DOHH2 (cell line): ENCODE results near the gene SGTA.

Experiments used
- H3F3A ChIP-seq: fragments of 200-600 bp; sonication (generic), shearing (Covaris generic); 2 replicates; pipeline ENCODE4 v1.6.0; 2016; ENCODE audit warnings: antibody characterized with exemption, mild to moderate bottlenecking; ENCODE audit not compliant: control insufficient read depth, insufficient read depth
- H3K27ac ChIP-seq: fragments of 200-600 bp; sonication (generic); 2 replicates; pipeline ENCODE4 v1.5.1; 2014; ENCODE audit warnings: low read depth, mild to moderate bottlenecking, low read length, moderate library complexity
- H3K27me3 ChIP-seq: fragments of 200-600 bp; sonication (generic); 2 replicates; pipeline ENCODE4 v1.6.1; 2014; ENCODE audit warnings: mild to moderate bottlenecking, low read length, mixed read lengths; ENCODE audit not compliant: control insufficient read depth
- H3K36me3 ChIP-seq: fragments of 200-600 bp; sonication (generic); 2 replicates; pipeline ENCODE4 v1.6.1; 2014; ENCODE audit warnings: mild to moderate bottlenecking, low read length, moderate library complexity, mixed read lengths; ENCODE audit not compliant: control insufficient read depth
- H3K4me1 ChIP-seq: fragments of 200-600 bp; sonication (generic); 2 replicates; pipeline ENCODE4 v1.6.1; 2014; ENCODE audit warnings: mild to moderate bottlenecking, low read length, mixed read lengths; ENCODE audit not compliant: control insufficient read depth
- H3K4me2 ChIP-seq: fragments of 200-600 bp; sonication (generic); 2 replicates; pipeline ENCODE4 v1.6.0; 2014; ENCODE audit warnings: mild to moderate bottlenecking, low read length, moderate library complexity
- H3K4me3 ChIP-seq: fragments of 200-600 bp; sonication (generic); 2 replicates; pipeline ENCODE4 v1.5.1; 2014; ENCODE audit warnings: mild to moderate bottlenecking, low read length, mixed read lengths
- H3K79me2 ChIP-seq: fragments of 200-600 bp; sonication (generic); 2 replicates; pipeline ENCODE4 v1.6.1; 2014; ENCODE audit warnings: mild to moderate bottlenecking, low read length, mixed read lengths; ENCODE audit not compliant: control insufficient read depth
- H3K9me2 ChIP-seq: fragments of 200-600 bp; sonication (generic); replicated peaks from 2 replicates; pipeline ENCODE4 v1.6.1; 2014; ENCODE audit warnings: mild to moderate bottlenecking, low read length, mixed read lengths; ENCODE audit not compliant: control insufficient read depth
- H3K9me3 ChIP-seq: fragments of 200-600 bp; sonication (generic); 2 replicates; pipeline ENCODE4 v1.6.1; 2014; ENCODE audit warnings: antibody characterized with exemption, low read length, mixed read lengths; ENCODE audit not compliant: control insufficient read depth, insufficient read depth
- H4K20me1 ChIP-seq: fragments of 200-600 bp; sonication (generic); 2 replicates; pipeline ENCODE4 v1.6.0; 2014; ENCODE audit warnings: low read depth, mild to moderate bottlenecking, antibody characterized with exemption, low read length, moderate library complexity; ENCODE audit not compliant: control insufficient read depth, insufficient read depth
- EZH2phosphoT487 ChIP-seq: fragments of 200-600 bp; sonication (generic); IDR thresholded peaks from 2 replicates; pipeline ENCODE4 v1.6.1; 2017; ENCODE audit warnings: borderline replicate concordance, mild to moderate bottlenecking, antibody characterized with exemption, low read length, moderate library complexity, mixed read lengths
- TF ChIP-seq, protein P1 (sequence below): fragments of 200-600 bp; sonication (generic); IDR thresholded peaks from one replicate; pipeline ENCODE4 v1.5.1; 2014; ENCODE audit warnings: antibody characterized with exemption, mild to moderate bottlenecking, low read depth, low read length; ENCODE audit not compliant: poor library complexity, severe bottlenecking

SGTA gene

DNA sequence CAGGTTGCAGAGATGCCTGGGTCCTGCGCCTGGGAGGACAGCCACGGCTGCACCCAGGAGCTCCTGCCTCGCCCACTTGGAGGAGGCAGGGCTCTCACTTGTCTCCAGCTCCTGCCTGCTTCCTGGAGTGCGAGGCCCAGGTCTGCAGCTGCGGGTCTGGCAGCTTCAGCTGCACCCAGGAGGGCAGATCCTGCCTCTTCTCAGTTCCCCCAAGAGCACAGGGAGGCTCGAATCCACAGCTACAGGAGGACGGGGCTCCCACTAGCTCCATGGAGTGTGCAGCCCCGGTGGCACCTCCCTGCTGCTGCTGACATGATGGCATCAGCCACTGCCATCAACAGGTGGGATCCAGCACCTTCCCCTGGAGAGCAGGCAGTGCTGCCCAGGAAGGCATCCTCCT is 41.1 kb upstream of the SGTA start:
- Histone ChIP-seq H3K4me3 (no peak overlapping the region), H4K20me1 (no peaks in the 10 kb centered on the region), H3K79me2 (0 out of 2 replicates have a peak, but pooled peaks cover 4% of the 10 kb centered on the region), H3K4me1 (peaks cover 4% of the 10 kb centered on the region), H3K27ac (no peak overlapping the region), H3K9me3 (no peaks in the 10 kb centered on the region), H3F3A (no peaks in the 10 kb centered on the region), H3K27me3 (no peaks in the 10 kb centered on the region), H3K9me2 (no peaks in the 10 kb centered on the region), H3K36me3 (no peaks in the 10 kb centered on the region), H3K4me2 (no peak overlapping the region)
- TF ChIP-seq, protein P1, sequence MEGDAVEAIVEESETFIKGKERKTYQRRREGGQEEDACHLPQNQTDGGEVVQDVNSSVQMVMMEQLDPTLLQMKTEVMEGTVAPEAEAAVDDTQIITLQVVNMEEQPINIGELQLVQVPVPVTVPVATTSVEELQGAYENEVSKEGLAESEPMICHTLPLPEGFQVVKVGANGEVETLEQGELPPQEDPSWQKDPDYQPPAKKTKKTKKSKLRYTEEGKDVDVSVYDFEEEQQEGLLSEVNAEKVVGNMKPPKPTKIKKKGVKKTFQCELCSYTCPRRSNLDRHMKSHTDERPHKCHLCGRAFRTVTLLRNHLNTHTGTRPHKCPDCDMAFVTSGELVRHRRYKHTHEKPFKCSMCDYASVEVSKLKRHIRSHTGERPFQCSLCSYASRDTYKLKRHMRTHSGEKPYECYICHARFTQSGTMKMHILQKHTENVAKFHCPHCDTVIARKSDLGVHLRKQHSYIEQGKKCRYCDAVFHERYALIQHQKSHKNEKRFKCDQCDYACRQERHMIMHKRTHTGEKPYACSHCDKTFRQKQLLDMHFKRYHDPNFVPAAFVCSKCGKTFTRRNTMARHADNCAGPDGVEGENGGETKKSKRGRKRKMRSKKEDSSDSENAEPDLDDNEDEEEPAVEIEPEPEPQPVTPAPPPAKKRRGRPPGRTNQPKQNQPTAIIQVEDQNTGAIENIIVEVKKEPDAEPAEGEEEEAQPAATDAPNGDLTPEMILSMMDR, result no peak
- TF ChIP-seq EZH2phosphoT487, result no peak

GRCh38 chr19:2823646-2824045 is 40.6 kb upstream of the SGTA start:
- Histone ChIP-seq H3K4me2 (no peak overlapping the region), H3K9me3 (no peaks in the 10 kb centered on the region), H3K79me2 (0 out of 2 replicates have a peak, but pooled peaks cover 4% of the 10 kb centered on the region), H3F3A (no peaks in the 10 kb centered on the region), H3K36me3 (no peaks in the 10 kb centered on the region), H3K4me1 (peaks cover 4% of the 10 kb centered on the region), H4K20me1 (no peaks in the 10 kb centered on the region), H3K4me3 (no peak overlapping the region), H3K27me3 (no peaks in the 10 kb centered on the region), H3K9me2 (no peaks in the 10 kb centered on the region), H3K27ac (no peak overlapping the region)
- TF ChIP-seq EZH2phosphoT487, result no peak
- TF ChIP-seq, protein P1, result no peak

DNA sequence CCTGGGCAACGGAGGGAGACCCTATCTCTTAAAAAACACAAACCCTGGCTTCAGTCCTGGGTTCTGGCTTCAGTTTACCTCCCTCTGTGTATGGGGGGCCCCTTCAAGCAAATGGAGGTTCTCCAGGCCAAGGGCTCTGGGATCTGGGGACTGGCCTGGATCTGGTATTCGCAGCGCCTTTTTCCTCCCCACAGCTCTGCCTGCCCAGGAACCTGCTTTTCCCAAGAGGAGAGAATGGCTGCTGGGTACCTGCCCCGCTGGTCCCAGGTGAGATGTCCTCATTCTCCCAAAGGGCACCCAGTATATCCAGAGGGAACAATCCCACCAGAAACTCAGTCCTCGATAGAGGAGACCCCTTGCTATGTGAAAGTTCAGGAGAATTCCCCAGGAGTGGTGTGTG is 39.8 kb upstream of the SGTA start:
- H3K9me3 ChIP-seq, result no peaks in the 10 kb centered on the region
- no peaks in the 10 kb centered on the region for H4K20me1 ChIP-seq
- H3F3A ChIP-seq, result no peaks in the 10 kb centered on the region
- H3K27me3 ChIP-seq, result no peaks in the 10 kb centered on the region
- H3K4me2 ChIP-seq, result no peak overlapping the region
- no peak overlapping the region for H3K4me3 ChIP-seq
- H3K36me3 ChIP-seq, result no peaks in the 10 kb centered on the region
- H3K27ac ChIP-seq, result no peak overlapping the region
- H3K9me2 ChIP-seq, result no peaks in the 10 kb centered on the region
- H3K4me1 ChIP-seq, result peaks cover 4% of the 10 kb centered on the region
- H3K79me2 ChIP-seq, result 0 out of 2 replicates have a peak, but pooled peaks cover 4% of the 10 kb centered on the region
- TF ChIP-seq EZH2phosphoT487, result no peak
- TF ChIP-seq, protein P1, result no peak
